HL-60/S4 (cell line): ENCODE measurements around the gene ELP5.

Source experiments
- in situ Hi-C: fragments of 300-500 bp; cut with MboI; formaldehyde crosslinking; loops from 2 replicates; pipeline ENCODE4 v1.14.3; 2022; ENCODE audit warnings: low sequenced_read_pairs

Gene ELP5, protein sequence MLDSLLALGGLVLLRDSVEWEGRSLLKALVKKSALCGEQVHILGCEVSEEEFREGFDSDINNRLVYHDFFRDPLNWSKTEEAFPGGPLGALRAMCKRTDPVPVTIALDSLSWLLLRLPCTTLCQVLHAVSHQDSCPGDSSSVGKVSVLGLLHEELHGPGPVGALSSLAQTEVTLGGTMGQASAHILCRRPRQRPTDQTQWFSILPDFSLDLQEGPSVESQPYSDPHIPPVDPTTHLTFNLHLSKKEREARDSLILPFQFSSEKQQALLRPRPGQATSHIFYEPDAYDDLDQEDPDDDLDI

DNA sequence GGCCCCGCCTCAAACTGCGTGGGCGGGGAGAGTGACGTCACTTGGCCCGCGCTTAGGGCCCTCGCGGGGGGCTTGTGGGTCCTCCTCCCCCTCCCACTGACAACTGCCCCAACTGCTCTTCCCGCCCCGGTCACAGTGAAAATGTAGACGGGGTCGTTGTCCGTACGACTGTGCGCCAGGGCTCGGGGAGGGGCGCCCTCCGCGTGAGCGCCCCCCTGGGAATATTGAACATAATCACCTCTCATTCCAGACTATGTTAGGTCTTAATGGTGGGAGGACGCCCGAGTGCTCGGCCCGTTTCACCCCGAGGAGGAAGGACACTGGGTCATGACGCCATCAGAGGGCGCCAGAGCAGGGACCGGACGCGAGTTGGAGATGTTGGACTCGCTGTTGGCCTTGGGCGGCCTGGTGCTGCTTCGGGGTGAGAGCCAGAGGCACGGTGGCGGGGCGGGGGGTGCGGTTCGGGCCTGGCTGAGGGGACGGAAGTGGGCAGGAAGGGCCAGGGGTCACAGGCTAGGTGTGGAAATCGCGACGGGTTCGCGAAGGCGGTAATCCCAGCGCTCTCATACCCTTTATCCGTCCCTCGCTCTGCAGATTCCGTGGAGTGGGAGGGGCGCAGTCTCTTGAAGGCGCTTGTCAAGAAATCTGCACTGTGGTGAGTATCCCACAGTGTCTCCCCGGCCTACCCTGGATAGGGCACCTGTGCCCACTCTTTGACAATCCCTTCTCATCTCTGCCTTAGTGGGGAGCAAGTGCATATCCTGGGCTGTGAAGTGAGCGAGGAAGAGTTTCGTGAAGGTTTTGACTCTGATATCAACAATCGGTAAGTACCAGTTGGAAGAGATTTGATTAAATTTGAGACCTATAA lies at the start of gene ELP5:
TSS of gene ELP5 (plus strand) at position 40 of the 868 bp plus-strand sequence. CDS start at position 376, 336 bp downstream.
- in situ Hi-C loops, result no loop called here

DNA sequence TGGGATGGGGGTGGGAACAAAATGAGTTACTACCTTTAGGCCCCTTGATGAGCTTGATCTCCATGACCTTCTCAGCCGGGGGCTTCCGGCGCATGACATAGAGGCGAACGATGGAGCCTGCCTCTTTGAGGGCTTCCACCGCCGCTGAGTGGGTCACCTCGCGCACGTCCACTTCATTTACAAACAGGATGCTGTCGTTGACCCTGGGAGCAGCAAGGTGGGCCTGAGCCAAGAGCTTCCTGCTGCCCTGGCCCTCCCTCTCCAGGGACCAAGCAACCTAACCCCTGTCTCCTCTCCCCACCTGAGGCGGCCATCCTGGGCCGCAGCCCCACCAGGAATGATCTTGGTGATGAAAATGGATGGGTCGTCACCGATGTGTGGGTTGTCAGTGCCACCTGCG lies 48.6 kb upstream of the ELP5 start:
- in situ Hi-C loops, result no loop called here

DNA sequence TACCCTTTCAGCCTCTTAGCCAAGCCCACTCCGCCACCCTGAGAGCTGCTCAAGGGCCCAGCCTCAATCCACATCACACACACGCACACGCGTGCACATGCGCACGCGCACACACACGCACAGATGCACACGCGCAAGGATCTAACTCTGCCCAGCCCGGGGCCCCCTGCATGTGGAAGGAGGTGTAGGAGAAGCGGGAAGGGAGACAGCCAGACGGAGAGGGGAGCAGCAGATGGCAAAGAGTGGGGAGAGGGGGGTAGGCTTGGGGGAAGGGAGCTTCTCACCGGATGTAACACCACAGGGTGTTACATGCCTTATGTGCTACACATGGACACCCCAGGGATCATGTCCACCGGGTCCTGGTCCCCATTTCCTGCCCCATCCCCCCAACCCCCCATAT lies 47.7 kb upstream of the ELP5 start:
- in situ Hi-C loops, result no loop called here

DNA sequence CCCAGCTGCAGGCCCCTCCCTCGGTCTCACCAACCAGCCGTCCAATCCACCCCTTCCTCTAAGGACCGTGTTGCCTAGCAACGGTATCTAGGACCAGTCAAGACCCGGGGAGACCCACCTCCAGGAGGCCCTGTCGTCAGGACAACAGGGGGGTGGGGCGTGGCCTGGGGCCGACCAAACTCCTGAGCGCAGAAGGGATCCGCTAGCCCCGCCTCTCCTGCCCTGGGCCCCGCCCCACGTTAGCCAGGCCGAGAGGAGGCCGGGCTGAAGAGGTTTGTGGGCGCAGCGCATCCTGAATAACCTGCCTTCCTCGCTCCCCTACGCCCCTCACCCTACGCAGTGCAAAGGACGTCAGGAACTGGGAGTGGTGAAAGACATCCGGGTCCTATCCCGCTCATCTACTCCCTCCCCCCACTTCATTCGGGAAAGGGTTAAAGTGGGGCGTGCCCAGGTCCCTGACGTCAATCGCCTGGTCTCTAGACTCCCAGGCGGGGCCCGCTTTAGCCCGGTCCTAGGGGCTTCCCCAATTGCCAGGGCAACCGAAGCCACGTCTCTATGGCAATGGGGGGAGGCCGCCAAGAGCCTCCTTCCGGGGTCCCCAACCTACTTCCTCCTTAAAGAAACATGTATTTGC lies 47.1 kb upstream of the ELP5 start:
- in situ Hi-C loops, result no loop called here

DNA sequence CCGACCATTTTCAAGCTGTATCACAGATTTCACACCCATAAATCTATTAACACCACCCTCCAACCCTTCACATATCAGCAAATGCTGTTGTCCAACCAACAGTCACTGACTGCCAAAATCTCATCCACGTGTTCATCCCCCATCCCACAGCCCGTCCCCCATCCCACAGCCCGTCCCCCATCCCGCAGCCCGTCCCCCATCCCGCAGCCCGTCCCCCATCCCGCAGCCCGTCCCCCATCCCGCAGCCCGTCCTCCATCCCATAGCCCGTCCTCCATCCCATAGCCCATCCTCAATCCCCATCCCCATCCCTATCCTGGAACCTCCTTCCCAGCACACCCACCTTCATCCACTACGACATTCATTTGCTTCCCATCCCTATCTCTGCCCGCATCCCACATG lies 46.5 kb upstream of the ELP5 start:
- in situ Hi-C loops, result no loop called here

DNA sequence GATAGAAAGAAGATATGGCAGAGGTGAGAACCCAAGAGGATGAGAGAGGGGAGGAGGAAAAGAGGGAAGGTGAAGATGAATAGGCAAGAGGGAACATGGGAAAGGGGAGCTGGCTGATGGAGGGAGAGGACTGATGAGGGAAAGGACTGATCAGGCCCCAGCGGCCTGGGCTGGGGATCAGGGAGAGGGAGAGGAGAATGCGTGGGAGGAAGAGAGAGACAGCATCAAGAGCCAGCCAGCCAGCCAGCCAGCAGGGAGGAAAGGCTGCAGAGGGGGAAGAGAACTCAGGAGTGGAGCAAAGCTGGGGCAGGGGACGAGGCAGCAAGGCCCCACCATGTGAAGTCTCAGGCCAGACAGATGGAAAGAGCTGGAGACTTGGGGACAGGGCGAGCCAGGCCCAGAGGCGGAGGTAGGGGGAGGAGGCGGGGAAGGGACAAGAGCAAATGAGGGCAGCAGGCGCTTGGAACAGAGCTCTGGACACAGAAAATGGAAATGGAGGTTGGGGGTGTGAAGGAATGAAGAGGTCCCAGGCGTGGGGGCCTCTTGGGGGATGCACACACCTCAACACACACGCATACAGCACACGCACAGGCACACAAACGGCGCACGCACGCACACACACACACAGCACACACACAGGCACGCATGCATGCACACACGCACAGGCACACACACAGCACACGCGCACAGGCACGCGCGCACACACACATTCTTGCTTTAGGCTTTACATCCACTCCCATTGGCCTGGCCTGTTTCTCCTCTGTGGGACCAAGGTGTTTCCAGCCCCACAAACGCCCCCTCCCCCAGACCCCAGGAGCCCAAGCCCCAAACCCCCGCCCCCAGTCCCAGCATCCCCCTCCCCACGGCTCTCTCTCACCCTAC lies 44.7 kb upstream of the ELP5 start:
- in situ Hi-C loops, result no loop called here

DNA sequence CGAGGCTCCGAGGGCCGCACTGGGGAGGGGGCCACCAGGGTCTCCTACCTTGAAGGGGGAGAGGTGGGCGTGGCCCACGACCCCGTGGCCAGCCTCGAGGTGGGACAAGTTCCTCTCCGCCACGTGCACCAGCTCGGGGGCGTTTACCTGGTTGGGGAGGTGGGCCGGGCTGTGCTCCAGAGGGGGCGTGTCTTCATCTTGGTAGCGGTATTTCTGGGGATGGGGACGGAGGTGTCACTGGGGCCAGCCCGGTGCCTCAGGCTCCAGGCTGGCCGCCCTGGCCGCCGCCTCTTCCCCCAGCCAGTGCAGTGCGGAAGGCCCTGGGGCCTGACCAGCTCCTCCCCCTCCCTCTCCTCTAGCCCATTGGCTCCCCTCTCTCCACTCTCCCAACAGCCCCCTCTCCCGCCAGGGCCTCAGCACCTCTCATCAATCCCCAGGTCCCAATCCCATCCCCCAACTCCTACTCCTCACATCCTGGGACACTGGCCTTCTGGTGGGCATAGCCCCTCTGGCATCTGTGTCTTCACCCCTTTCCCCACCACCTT lies 43.9 kb upstream of the ELP5 start:
- in situ Hi-C loops, result no loop called here

DNA sequence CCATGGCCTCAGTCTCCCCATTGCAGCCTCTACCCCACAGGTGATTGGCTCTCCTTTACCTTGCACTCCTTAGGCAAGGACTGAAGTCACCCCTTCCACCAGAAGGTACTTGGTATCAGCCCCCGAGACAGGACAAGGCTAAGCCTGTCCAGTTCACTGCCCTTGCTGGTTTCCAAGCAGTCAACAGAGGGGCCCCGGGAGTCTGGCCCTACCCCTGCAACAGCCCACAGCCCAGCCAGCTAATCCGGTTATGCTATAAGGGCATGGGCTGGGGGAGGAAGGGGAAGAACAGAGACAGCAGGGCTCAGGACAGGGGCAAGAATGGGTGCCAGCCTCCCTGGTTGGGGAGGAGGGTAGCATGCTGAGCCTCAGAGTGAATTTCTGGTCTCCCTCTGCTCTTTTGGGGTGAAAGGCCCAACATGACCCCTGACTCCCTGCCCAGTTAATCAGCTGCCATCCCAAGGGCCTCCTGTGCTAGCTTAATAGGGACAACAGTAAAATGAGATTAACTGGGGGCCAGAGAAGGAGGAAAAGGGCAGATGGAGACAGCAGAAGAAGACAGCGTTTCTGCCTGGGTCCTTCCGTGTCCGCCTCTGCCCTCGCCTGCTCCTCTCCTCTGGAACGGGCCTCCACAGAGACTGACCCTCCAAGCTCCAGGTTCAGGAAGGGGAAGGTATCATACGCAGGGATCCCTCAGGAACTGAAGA lies 43.1 kb upstream of the ELP5 start:
- in situ Hi-C loops, result no loop called here

DNA sequence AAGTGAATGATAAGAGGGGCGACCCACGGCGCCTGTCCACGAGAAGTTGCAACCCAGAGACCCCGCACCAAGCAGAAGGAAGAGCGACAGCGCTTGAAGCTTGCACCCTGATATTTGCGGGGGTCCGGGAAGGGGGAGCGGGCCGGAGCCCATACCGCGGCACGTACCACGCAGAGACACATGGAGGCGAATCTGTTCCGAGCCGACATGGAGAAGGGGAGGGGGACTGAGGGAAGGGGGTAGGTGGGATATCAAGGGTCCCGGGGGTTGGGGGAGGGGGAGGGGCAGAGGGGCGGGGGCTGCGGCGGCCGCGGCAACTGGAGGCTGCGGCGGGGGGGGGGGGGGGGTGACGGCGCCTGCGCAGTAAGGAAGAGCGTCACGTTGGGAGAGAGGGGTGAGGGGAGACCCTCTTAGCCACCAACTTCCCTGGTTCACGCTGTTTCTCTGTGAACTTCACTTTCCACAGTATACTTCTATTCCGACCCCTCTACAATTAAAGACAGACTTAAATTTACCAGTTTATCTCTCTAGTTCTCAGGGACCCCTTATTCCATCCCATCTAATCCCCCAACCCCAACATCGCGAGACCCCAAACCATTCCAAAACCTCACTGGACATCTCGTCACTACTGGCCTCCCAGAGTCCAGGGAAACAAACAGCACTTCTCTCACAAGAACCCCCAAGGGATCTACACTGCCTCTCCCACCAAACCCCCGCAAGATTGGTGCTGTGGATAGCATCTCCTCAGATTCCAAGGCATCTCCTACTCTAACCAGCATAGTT lies 40.3 kb upstream of the ELP5 start:
- in situ Hi-C loops, result no loop called here

DNA sequence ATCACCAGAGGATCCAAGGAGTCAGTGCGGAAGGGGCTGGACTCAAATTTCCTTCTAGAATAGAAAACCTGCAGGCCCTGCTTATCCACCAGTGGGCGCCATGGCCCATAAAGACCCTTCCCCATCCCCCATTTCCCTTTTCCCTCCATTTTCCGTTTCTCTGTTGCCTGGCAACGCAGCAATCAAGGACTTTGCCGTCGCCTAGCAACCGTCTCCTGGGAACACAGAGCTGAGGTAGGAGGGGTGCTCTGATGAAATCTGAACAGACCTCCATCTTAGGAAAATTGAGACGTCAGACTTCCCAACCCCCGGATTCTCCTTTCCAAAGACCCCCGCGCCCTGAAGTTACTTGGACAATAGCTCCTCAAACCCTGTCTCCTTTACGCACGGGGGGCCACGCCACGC lies 38.1 kb upstream of the ELP5 start:
- in situ Hi-C loops, result no loop called here

DNA sequence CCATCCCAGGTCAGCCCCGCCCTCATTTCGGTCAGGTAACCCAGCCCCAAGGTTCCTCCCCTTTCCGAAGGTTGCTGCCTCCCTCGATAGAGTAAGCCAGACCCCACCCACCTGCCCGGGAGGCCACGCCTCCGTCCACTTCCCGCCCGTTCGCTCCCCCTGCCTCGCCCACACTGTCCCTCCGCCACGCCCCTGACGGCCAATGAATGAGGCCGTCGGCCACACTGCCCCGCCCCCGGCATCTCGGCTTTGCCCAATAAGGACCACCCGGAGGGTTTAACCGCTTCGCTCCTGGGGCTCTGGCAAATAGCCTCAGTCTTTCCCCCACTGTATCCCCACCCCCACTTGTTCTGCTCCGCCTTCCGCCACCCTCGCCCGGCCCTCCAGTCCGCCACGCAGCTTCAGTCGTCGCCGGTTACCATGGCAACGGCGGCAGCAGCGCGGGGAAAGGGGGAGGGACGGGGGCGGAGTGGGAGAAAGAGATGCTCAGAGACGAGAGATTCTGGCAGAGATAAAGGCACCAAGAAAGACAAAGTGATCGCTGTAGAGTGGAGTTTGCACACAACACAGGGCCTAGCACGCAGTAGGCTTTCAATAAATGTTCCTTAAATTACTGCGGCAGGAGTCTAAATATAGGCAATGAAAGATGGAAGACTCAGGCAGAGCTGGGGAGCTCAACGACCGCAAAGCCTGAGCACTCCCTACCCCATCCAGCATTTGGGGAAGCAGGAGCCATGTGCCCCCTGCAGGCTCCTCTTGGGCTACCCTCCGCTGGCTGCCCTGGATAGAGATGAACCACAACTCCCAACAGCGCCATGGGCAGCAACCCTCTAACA lies 37.5 kb upstream of the ELP5 start:
- in situ Hi-C loops, result no loop called here

DNA sequence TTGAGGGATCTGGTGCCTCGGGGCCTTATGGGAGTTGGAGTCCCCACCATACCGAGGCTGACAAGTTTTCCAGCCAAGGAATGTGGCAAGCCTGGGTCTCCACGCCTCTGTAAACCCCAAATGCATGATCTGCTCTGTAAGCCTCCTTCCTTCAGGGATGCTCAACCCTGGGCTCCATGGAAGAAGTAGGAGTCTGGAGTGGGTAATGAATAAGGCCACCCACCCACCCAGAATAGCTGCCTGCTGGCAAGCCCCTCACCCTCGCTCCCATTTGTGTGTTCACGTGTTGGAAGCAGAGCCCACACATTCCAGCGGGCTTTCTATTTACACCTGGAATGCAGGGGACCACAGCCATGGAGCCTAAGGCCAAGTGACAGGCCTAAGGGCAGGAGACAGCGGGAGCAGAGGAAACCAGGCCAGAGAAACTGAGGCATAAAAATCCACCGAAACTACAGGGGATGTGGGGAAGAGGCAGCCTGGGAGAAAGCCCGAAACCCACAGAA lies 36.8 kb upstream of the ELP5 start:
- in situ Hi-C loops, result no loop called here

DNA sequence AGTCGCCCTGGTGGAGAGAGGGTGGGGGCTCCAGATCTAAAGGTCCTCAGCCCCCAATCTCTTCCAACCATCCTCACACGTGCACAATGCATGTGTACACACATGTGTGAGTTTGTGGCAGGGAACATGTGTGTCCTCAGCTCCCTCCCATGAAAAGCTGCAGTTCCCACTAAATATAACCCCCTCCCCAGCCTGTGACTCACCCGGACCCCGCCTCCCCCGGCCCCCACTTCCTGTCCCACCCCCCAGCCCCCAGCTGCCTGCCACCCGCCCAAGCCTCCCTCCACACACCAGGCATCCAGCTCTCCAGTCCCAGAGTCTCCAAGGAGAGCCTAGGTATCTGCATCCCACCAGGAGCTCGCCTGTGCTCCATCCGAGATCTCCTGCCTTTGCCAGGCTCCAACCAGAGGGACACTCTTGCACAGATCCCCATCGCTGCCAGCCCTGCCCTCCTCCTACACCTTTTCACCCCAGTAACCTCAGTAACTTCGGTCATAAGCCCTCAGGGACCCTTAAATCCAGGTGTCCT lies 36.3 kb upstream of the ELP5 start:
- in situ Hi-C loops, result no loop called here

DNA sequence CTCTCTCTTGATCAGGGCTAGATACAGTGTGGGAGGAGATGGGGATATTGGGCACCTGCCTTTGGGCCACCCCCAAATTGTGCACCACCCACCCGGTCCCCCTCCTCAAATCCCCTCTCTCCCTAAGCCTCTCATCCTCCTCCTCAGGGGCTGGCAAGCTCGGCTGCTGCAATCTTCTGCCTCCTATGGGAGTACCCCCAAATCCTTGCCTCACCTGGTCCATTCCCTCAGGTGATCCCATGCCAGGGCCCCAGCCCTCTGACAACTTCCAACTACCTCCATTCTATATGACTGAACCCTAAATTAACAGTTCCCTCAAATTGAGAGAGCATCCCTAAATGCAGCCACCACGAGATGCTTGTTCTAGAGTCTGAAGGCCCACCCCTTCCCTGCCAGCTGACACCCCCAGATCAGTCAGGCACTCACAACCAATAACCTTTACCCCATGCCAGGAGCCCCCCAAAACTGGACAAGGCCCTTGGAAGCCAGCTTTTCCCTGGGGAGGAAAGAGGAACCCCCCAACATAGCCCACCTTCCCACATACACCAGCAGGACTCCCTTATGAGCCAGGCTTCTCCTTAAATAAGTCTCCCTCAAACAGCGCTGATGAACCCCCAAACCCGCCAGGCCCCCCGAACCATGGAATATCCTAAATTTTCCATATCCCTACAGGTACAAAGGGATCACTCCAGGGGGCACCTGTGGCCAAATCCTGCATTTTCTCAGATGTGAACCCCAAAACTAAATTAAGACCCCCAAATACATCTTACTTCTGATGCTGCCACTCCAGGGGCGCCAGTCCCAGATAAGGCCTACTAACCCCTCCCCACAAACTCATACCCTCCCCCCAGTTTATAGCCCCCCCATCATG lies 35.5 kb upstream of the ELP5 start:
- in situ Hi-C loops, result no loop called here

DNA sequence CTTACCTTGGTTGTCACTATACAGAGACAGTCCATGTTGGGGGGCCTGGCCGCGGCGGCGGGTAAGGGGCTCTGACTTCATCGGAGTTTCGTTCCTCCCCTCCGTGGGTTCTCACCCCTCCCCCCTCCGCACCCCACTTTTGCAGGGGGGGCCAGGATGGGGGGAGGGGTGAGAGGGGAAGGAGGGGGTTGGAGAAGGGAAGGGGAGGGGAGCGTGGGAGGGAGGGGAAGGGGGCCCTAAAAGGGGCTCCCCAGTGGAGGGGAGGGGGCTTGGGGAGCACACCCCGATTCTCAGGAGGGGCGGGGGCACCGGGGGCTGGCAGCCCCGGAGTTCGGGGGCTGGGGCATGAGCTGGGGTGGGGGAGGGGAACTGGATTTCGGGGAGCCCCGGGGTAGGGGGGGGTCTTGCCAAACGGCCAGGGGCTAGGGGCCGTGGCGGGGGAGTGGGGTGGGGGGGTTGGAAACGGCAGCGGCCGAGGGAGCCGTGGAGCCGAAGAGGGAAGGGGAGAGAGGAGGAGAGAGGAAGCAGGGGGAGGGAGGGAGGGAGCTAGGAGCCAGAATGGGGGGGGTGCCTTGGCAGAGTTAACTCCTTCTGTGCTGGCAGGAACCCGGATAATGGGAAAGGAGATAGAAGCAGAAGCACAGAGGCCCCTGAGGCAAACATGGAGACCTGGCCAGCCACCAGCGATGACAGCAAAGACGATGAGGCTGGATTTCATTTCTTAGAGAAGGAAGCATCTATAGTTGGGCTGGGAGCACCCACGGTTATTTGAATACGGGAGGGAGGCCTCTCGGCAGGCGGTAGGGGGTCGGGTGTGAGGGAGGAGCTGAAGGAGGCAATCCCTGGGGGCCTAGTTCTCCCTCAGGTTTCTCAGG lies 34.7 kb upstream of the ELP5 start:
- in situ Hi-C loops, result no loop called here

DNA sequence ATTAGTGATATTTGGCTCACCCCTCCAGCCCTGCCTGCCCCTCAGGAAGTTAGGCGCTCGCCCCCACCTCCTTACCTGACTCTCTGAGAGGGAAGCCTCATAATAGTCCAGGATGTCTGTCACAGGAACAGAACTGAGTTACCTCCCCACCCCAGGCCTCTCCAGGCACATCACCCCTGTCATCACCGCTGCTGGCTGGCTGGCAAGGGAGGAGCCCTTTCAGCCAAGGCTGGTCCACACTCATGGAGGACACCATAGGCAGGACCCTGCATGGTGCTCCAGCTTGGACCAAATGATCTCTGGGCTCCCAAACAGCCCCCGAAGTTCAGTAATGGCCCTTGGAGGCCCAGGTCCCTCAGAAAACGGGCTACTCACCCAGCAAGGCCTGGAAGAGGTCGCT lies 33.8 kb upstream of the ELP5 start:
- in situ Hi-C loops, result no loop called here
